Measurements from ENCODE around the gene CDK5RAP3.
"Not testable (repeated sequence)": the region's sequence is repeated elsewhere in the genome, so short reads cannot be mapped to it uniquely, and the experiment has no call there.

CDK5RAP3 gene

DNA sequence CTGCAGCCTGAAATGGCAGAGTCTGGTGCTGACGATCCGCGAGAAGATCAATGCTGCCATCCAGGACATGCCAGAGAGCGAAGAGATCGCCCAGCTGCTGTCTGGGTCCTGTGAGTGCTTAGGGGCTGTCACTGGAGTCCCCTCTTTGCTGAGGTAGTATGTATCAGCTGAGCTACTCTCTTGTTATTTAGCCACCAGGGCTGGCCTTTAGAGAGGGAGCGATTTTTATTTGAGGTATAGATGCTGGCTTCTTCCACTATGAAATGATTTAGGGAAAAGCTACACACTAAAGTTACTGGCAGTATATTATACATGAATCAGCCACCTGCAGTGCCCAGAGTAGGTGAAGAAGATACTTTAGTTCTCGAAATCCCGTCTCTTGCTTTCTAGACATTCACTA is 2.6 kb downstream of the CDK5RAP3 start:
- no peak for DNase-seq (ENCODE audit: low read depth in 2 of 2, low spot score in 1 of 2)

DNA sequence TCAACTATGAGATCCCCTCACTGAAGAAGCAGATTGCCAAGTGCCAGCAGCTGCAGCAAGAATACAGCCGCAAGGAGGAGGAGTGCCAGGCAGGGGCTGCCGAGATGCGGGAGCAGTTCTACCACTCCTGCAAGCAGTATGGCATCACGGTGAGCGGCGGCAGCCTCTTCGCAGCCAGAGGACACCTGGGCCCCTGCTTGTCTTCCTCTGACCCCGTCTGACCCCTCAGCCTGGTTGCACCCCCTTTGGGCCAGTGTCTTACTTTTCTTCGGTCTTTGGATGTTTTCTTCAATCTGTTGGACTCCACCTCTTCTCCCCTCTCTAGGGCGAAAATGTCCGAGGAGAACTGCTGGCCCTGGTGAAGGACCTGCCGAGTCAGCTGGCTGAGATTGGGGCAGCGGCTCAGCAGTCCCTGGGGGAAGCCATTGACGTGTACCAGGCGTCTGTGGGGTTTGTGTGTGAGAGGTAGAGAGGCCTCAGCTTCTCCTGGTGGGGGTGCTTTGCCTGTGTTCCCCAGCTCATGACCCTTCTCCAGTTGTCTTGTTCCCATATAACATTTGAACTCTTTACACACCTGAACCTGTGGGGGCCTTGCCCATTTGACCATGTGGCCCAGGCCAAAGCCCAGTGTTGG is 4.4 kb downstream of the CDK5RAP3 start:
- no peak for DNase-seq (ENCODE audit: low read depth in 2 of 2, low spot score in 1 of 2)

DNA sequence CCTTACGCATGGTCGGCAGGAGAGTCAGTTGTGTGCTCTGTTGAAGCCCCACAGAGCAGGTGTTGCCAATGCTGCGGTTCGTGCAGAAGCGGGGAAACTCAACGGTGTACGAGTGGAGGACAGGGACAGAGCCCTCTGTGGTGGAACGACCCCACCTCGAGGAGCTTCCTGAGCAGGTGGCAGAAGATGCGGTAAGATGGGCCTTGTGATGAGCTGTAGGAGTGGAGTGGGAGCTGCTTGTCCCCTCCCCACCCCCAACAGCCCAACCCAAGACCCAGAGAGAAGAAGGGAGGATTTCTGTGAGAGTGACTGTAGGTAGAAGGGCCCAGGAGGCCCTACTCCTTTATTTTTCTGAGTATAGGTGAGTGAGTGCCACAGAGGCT is 4.9 kb downstream of the CDK5RAP3 start:
- no peak for DNase-seq (ENCODE audit: low read depth in 2 of 2, low spot score in 1 of 2)

DNA sequence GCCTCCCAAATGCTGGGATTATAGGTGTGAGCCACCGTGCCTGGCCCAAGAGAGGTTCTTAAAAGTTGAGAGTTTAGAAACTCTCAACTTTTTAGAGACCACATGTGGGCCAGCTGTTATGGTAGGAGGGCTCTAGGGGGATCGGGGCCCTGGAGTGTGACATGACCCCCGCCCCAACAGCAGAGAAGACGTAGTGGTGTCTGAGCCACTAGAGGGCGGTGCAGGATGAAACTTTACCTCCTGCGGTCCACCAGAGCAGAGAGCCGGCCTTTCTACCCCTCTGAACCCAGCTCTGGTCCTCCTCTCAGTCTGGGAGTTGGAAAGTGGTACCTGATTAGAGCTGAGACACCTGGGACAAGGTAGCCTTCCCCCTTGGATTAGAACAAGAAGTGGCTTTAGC is 7.4 kb downstream of the CDK5RAP3 start:
- DNase-seq (ENCODE audit: low read depth in 2 of 2, low spot score in 1 of 2), result no peak

DNA sequence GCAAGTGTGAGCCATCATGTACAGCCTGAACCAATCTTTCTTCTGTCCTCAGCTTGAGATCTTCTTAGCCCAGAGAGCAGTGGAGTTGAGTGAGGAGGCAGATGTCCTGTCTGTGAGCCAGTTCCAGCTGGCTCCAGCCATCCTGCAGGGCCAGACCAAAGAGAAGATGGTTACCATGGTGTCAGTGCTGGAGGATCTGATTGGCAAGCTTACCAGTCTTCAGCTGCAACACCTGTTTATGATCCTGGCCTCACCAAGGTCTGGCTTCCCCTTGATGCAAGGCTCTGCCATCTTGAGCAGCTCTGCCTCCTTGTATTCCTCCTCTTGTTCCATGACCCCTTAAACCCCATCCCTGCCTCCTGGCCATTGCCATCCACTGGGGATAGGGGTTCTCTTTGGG is 9.6 kb downstream of the CDK5RAP3 start:
- no peak for DNase-seq (ENCODE audit: low read depth in 2 of 2, low spot score in 1 of 2)

DNA sequence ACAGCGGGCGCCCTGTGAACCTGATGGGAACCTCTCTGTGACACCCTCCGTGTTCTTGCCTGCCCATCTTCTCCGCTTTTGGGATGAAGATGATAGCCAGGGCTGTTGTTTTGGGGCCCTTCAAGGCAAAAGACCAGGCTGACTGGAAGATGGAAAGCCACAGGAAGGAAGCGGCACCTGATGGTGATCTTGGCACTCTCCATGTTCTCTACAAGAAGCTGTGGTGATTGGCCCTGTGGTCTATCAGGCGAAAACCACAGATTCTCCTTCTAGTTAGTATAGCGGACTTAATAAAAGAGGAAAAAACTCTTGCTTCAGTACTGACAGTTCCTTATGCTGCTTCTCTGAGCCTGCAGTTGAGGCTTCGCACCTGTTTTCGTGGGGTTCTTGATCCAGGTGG is 10.5 kb downstream of the CDK5RAP3 start:
- DNase-seq (ENCODE audit: low read depth in 2 of 2, low spot score in 1 of 2), result no peak

DNA sequence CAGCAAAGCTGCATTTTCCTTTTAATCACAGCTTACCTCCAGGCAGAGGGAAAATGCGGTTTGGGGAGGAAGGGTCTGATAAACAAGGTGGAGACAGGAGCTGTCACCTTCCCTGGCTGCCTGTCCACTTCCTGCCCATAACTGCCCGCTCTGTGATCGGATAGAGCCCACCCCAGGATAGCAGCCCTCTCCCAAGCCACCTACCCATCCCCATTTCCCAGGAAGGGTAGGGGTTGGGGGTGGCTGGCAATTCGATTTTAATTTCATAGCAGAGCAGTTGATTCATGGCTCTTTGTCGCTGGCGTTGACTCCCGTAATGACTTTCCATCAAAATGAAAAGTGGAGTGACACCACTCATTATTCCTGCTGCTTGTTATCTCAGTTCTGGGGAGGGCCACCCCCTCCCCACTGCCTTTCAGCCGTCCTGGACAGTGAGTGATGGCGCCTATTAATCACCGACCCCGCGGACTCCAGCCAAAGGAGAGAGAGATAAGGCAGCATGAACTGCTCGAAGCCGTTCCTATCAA is 11.2 kb downstream of the CDK5RAP3 start:
- DNase-seq (ENCODE audit: low read depth in 2 of 2, low spot score in 1 of 2), result no peak

DNA sequence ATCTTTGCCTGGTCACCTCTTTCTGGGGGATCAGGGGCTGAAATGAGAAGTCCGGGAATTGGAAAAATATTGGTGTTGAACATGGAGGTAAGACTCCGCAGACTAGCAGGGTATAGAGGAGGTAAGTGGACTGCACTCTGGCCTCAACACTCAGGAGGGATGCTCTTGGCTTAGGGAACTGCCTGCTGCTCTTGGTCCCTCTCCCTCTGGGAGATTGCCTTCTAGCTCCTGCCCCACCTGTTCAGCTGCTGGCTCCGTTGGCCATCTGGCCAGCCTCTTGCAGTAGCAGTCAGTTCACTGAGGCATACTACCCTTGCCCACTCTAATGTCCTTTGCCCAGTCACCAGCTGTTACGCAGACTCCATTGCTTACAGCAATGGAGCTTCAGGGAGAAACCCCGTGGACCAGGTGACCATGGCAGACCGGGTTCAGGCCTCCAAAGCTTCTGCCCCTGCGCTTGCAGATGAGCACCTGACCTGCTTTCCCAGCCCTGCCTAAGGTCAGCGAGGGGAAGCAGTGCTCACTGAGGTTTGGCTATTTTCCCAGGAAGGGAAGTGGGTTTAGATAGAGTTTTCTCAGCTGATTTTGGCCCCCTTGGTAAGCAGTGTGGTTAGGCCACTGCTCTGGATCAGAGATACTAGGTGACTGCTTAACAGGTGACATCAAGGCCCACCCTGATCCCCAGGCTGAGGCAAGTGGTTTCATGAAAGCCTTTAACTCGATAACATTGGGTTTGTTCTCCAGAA is 11.9 kb downstream of the CDK5RAP3 start:
- no peak for DNase-seq (ENCODE audit: low read depth in 2 of 2, low spot score in 1 of 2)

DNA sequence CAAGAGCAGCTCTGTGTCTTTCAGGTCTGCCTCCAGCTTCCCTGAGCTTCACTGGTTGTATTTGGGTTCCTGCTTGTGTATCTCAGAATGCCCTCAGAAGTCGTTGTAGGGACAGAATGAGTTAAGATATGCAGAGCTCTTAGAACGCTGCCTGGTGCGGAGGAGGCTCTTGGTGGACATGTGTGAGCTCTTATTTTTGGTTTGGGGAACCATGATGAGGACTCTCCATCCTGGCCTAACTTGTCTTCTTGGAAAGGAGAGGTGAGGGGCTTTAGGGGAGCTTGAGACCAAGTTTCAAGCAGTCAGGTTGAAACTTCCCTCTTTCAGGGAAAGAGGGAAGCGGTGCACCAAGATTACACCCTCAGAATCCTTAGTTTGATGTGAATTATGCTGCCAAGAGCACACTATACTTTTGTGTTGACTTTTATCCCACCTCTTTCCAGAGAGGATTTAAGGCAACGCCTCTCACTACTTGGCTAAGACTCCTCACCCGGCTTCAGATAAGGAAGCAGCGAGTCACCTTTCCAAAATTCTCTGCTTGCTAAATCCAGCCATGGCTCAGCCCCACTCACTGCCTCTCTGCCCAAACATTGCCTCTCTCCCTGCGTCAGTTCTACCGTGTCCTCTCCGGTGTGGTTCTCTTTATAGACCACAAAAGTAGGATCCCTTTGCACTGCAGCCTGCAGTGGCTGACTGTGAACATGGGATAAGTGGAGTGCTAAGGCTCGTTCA is 12.7 kb downstream of the CDK5RAP3 start:
- no peak for DNase-seq (ENCODE audit: low read depth in 2 of 2, low spot score in 1 of 2)

DNA sequence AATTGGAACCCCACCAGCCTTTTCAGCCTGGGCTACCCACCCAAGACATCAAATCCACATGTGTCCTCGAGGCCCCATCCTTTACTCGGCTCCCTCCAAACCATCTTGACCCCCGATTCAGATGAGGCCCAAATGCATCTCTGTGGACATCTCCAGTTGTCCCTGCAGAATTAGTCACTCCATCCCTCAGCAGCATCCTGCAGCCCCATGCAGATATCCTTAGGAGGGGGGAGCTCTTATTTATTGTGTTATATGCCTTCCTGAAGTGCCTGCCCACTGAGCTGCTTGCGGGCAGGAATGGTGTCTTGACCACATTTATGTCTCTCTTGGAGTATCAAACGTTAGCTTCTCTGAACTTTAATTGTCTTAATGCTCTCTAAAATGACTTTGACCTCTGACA is 15.6 kb downstream of the CDK5RAP3 start:
- no peak for DNase-seq (ENCODE audit: low read depth in 2 of 2, low spot score in 1 of 2)

DNA sequence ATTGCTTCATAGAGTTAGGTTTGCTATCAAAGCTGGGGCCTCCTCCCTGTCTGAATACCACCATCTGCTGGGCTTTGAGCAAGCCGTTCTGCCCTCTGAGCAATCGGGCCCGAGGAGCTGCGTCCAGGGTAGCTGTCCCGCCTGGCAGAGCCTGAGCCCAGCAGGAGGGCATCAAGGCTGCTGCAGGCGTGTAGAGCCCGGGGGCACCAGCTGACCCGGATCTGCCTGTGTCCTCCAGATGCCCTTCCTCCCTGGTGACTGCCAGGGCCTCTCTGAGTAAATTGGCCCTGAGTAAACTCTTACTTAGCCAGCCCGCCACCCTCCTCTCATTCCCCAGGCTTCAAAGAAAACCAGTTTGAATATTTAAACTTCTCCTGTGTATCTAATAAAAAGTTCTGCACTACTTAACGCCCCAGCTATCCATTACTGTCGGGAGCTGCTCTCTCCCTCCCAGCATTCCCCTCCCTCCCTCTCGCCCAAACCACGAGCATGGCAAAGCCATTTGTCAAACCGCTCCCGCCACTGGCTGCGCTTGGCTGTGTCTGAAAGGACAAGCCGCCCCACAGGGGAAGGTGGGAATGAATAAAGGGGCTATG is 16.4 kb downstream of the CDK5RAP3 start:
- no peak for DNase-seq (ENCODE audit: low read depth in 2 of 2, low spot score in 1 of 2)

DNA sequence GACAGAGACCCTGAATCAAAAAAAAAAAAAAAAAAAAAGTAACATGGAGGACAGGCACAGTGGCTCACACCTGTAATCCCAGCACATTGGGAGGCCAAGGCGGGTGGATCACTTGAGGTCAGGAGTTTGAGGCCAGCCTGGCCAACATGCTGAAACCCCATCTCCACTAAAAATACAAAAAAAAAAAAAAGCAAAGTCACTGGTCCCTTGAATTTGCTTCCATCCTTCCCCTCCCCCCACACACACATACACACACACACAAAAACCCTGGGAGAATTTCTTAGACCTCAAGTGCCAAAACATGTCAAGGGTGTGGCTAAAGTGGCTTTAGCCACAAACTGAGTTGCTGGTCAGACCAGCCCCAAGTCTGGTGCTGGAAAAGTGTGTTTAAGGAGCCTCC is 17.5 kb downstream of the CDK5RAP3 start:
- not testable (repeated sequence) for DNase-seq (ENCODE audit: low read depth in 2 of 2, low spot score in 1 of 2)

DNA sequence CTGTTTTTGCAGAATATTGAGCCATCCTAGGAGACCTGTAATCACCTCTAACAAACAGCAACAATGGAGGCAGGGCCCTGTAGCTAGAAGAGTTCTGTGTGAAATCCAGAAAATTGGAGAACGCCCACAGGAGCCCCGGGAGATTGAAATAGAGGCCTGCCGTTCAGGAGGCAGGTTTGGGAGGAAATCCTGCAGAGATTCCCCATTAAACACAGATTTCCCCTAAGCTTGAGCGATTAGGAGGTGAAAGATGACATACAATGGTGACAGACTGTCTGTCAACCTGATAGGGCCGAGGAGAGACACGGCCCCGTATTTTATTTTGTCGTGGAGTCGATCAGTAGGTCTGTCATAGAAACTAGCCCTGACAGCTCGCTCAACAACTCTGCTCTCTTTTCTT is 18.2 kb downstream of the CDK5RAP3 start:
- no peak for DNase-seq (ENCODE audit: low read depth in 2 of 2, low spot score in 1 of 2)

DNA sequence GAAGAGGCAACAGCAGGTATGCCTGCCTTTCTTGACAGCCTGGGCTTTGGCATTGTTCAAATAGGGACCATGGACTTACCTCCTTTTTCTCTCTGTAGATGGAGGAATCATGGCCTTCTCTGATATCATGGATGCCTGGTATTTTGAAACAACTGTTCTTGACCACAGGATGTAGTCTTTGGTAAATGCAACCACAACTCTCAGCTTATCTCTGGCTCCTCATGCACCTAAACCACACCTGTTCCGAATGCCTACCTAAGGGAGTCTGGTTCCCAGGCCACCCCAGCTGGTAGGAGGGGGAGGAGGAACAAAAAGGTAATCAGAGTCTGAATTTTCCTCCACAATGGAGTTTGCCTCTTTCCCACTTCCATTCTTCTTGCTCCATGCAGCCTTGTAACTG is 18.8 kb downstream of the CDK5RAP3 start:
- DNase-seq (ENCODE audit: low read depth in 2 of 2, low spot score in 1 of 2), result no peak

DNA sequence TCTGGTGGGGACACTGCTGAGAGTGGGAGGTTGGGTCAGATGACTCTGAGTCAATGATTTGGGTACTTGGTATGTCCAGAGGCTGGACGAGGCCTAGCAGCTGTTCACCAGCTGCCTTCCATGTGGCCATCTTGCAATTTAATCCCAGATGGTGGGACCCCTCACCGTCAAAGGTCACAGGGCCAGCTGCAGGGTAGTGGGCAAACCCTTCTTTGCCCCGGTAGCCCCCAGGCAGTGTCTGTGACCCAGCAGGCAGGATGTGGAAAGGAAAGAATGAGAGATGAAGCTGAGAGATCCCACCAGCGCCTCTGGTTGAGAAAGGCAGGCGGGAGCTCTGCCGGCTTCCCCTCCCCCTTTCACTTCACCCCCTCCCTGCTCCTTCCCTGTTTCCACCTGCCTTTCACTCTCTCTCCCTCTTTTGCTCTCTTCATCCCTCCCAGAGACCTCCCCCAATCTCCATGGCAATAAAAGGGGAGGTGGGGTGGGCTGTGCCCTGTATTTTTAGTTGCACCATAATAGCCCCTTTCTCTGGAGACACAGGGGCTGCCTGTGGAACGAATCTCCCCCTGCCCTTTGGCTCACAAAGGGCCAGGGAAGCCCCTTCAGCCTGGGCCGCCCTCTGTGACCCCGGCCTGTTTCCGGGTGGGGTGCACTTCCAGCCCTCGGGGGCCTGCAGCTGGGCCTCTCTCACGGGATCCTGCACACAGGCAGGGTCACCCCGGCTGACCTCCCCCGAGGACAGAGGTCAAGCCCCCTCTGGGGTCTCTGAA is 20.2 kb downstream of the CDK5RAP3 start:
- DNase-seq (ENCODE audit: low read depth in 2 of 2, low spot score in 1 of 2), result no peak

DNA sequence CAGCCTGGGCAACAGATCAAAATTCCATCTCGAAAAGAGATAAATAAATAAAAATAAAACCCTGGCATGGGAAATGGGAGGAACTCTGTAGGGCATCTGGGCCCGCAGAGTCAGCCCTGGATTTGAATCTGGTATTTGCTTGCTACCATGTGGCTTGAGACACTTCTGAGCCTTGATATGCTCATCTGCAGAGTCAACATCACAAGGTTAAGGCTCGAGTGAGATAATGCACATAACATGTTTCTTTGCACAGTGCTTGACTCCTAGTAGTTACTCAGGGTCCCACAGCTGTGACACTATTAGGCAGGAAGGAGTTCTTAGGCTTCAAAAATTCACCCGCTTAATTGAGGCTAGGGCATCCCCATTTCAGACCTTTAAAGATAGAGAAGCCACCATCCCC is 21.3 kb downstream of the CDK5RAP3 start:
- DNase-seq (ENCODE audit: low read depth in 2 of 2, low spot score in 1 of 2), result no peak

DNA sequence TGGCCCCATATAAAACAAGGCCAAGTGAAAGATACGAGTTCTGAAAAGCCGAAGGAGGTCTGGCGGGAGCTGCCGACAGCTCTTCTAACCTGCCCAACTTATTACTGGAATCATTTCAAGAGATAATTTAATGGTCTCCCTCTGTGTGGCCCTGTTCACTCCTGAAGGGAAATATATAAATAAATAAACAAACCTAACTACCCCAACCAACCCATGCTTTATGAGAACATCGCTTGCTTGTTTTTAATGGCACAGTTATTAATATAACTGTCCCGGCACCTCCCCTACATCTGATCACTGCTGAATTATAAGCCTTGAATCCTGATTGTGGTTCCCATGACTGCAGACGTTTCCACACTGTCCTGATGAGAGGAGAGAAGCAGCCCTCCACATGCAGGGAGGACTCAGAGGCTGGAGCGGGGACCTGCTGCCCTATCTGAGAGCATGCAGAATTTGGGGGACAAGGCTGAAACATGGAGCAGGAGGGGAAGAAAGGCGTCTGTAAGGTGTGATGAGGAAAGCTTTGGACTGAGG is 22.2 kb downstream of the CDK5RAP3 start:
- DNase-seq (ENCODE audit: low read depth in 2 of 2, low spot score in 1 of 2), result no peak

DNA sequence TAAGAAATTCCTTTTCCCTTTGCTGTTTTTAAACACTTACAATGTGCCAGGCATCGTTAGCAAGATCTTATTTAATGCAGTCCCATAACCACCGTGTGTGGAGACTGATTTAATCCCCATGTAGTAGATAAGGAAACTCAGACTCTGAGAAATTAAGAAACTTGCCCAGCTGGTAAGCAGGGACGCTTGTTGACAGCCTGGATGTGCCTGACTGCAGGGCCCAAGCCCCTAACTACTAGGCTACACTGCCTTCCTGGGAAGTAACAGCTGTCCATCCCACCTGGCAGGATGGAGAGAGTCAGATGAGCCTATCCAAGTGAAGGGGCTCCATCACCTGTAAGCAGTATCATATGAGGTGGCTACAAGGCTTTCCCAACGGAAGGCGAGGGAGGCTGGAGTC is 23.1 kb downstream of the CDK5RAP3 start:
- no peak for DNase-seq (ENCODE audit: low read depth in 2 of 2, low spot score in 1 of 2)

DNA sequence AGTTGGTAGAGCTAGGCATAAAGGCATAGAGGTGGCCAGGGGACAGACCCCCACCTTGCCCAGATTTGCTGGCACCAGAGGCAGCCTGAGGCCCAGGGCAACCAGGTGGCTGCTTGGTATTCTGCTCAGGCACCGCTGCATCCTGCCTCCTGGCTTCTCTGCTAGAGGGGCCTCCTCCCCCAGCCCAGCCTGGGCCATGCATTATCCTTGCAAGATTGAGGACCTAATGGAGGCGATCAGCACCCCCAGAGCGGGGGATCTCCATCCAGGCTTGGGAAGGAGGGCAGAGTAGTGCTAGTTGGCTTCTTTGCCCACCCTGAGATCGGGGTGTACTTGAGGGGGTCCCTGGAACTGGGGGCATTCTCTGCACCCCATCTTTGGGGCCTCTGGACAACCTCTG is 23.8 kb downstream of the CDK5RAP3 start:
- DNase-seq (ENCODE audit: low read depth in 2 of 2, low spot score in 1 of 2), result no peak

DNA sequence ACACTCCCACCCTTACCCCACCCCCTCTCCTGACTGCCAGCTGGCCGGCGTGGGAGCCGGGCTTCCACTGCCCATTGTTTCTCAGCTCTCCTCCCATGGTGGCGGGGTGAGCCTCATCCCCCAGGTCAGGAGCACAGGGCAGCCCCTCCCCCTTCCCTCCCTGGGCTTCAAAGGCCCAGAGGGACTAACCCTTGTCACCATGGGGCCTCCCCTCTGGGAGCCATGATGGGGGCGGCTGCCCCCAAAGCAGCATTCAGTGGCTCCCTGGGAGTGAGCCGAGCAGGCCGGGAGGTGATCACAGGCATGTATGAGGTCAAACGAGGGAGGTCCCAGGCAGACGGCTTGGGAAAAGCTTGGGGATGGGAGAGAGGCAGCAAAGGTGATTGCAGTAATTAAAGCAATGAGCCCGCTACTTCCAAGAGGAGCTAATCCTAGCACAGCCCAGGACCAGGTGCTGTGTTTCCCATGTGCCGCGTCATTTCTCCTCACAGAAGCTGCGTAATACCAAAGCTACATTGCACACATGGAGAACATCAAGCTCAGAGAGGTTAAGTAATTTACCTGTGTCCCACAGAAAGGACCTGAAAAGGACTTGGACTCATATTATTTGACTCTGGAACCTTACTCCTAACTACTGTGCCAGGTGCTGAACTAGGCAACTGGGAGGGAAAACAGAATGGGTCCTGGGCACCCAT is 24.5 kb downstream of the CDK5RAP3 start:
- no peak for DNase-seq (ENCODE audit: low read depth in 2 of 2, low spot score in 1 of 2)
